Endothelial cell of umbilical vein (primary cell): ENCODE data around the gene SNTA1. TPM values are rescaled to one million over a fixed set of nuclear protein-coding genes. Genes with fewer than 3 reads are reported as not detected.

Experiments
- BruUV-seq: library from RNA; stranded (reverse); fragments of 400-500 nt; replicated peaks from 2 replicates; lab custom pipeline; 2021; lab: Mats Ljungman, UMichigan
- CTCF ChIA-PET: fragments of 300-600, 350-600 bp; sonication (Branson Sonifier 250); formaldehyde crosslinking; loops from one replicate; lab custom pipeline; 2021; ENCODE audit warnings: antibody characterized with exemption, inconsistent platforms; lab: Charles Lee
- POLR2A ChIA-PET: fragments of 300-600, 350-600 bp; sonication (Branson Sonifier 250); formaldehyde crosslinking; loops from one replicate; lab custom pipeline; 2021; ENCODE audit warnings: antibody characterized with exemption, inconsistent platforms; lab: Charles Lee
- DNase-seq: peaks from one replicate; pipeline ENCODE4 v3.0.0-alpha.2; 2011; ENCODE audit warnings: low read depth, low spot score
- FAIRE-seq: peaks from 2 replicates; lab custom pipeline; 2011; peaks lifted over from hg19 to GRCh38; lab: Jason Lieb, UNC
- H2AFZ ChIP-seq: 2 replicates; pipeline ENCODE4 v1.6.0; 2012; ENCODE audit warnings: low read depth, low read length, control low read depth, inconsistent platforms
- H3K27ac ChIP-seq: 2 replicates; pipeline ENCODE4 v1.5.1; 2011; ENCODE audit warnings: low read depth, mild to moderate bottlenecking, control low read depth, low read length, moderate library complexity; ENCODE audit not compliant: insufficient read depth
- H3K27me3 ChIP-seq, 2 experiments: 2 replicates each; pipeline versions ENCODE4 v1.6.0 to v1.6.1; 2011; ENCODE audit warnings: low read length in 2 of 2, mixed read lengths in 1 of 2; ENCODE audit not compliant: control insufficient read depth in 2 of 2, insufficient read depth in 2 of 2
- H3K36me3 ChIP-seq, 2 experiments: 2 replicates in 1 of 2; 3 replicates in 1 of 2; pipeline ENCODE4 v1.5.1; 2011; ENCODE audit warnings: low read length in 2 of 2, mild to moderate bottlenecking in 1 of 2, moderate library complexity in 1 of 2; ENCODE audit not compliant: control insufficient read depth in 2 of 2, insufficient read depth in 2 of 2; ENCODE audit errors: extremely low read depth in 1 of 2
- H3K4me1 ChIP-seq: 3 replicates; pipeline ENCODE4 v1.5.1; 2011; ENCODE audit warnings: mild to moderate bottlenecking, low read length; ENCODE audit not compliant: control insufficient read depth, insufficient read depth; ENCODE audit errors: extremely low read depth
- H3K4me2 ChIP-seq: 2 replicates; pipeline ENCODE4 v1.6.1; 2011; ENCODE audit warnings: low read length, control low read depth, mixed read lengths; ENCODE audit not compliant: insufficient read depth
- H3K4me3 ChIP-seq, 3 experiments: fragments of 200-600 bp in 1 of 3; sonication (generic), shearing (Covaris generic) in 1 of 3; replicated peaks in 1 of 3; 2 replicates each; pipeline ENCODE4 v1.5.1; 2011 to 2016; ENCODE audit warnings: control low read depth in 3 of 3, low read length in 3 of 3, mild to moderate bottlenecking in 2 of 3, inconsistent platforms in 1 of 3, low read depth in 1 of 3, moderate library complexity in 1 of 3; ENCODE audit not compliant: insufficient read depth in 1 of 3
- H3K79me2 ChIP-seq: 2 replicates; pipeline ENCODE4 v1.6.0; 2012; ENCODE audit warnings: low read length, inconsistent platforms; ENCODE audit not compliant: control insufficient read depth, insufficient read depth
- H3K9ac ChIP-seq: replicated peaks from 2 replicates; pipeline ENCODE3; 2011; ENCODE audit warnings: low read length, control low read depth; ENCODE audit not compliant: insufficient read depth; ENCODE audit errors: extremely low read depth
- H3K9me1 ChIP-seq: replicated peaks from 3 replicates; pipeline ENCODE4 v1.6.0; 2011; ENCODE audit warnings: mild to moderate bottlenecking, low read length; ENCODE audit not compliant: control insufficient read depth, insufficient read depth; ENCODE audit errors: extremely low read depth
- H3K9me3 ChIP-seq: replicated peaks from 2 replicates; pipeline ENCODE4 v1.5.1; 2012; ENCODE audit warnings: low read length, inconsistent platforms; ENCODE audit not compliant: control insufficient read depth, insufficient read depth
- H4K20me1 ChIP-seq: replicated peaks from 2 replicates; pipeline ENCODE3; 2011; ENCODE audit warnings: mild to moderate bottlenecking, low read length; ENCODE audit not compliant: control insufficient read depth, insufficient read depth; ENCODE audit errors: extremely low read depth
- EZH2 ChIP-seq: IDR thresholded peaks from 2 replicates; pipeline ENCODE4 v1.6.1; 2012; ENCODE audit warnings: borderline replicate concordance, low read depth, mild to moderate bottlenecking, moderate library complexity, low read length, inconsistent platforms; ENCODE audit not compliant: severe bottlenecking
- FOS ChIP-seq: IDR thresholded peaks from 2 replicates; pipeline ENCODE4 v1.6.1; 2011; ENCODE audit warnings: mild to moderate bottlenecking, low read length, moderate library complexity, borderline replicate concordance; ENCODE audit not compliant: insufficient read depth
- GATA2 ChIP-seq: IDR thresholded peaks from 2 replicates; pipeline ENCODE4 v1.7.0; 2011; ENCODE audit warnings: low read depth, mild to moderate bottlenecking, moderate library complexity, mixed read lengths, low read length; ENCODE audit not compliant: insufficient read length, insufficient read depth
- JUN ChIP-seq: IDR thresholded peaks from 2 replicates; pipeline ENCODE4 v1.6.1; 2011; ENCODE audit warnings: borderline replicate concordance, low read depth; ENCODE audit not compliant: insufficient read length, insufficient read depth
- MAX ChIP-seq: IDR thresholded peaks from 2 replicates; pipeline ENCODE4 v1.6.1; 2011; ENCODE audit not compliant: insufficient read depth, insufficient read length
- MYC ChIP-seq: IDR thresholded peaks from one replicate; pipeline ENCODE4 v1.6.1; 2011; ENCODE audit warnings: mild to moderate bottlenecking, low read depth, low read length
- POLR2A ChIP-seq: IDR thresholded peaks from 2 replicates; pipeline ENCODE4 v1.6.1; 2012; ENCODE audit warnings: low read depth, mild to moderate bottlenecking, control low read depth, low read length
- POLR2AphosphoS5 ChIP-seq: IDR thresholded peaks from 2 replicates; pipeline ENCODE4 v1.6.1; 2012; ENCODE audit warnings: low read depth, mild to moderate bottlenecking, control low read depth, low read length, moderate library complexity; ENCODE audit not compliant: insufficient read depth
- dilution Hi-C: fragments of 300-500 bp; cut with MboI; formaldehyde crosslinking; loops from one replicate; pipeline ENCODE4 v1.15.0; 2019; ENCODE audit warnings: low sequenced_read_pairs; ENCODE audit not compliant: extremely low pct_ligation_motif_present
- intact Hi-C: fragments of 100-400 bp; cut with micrococcal nuclease; formaldehyde crosslinking; loops from one replicate; pipeline ENCODE4 v1.10.0; 2022
- polyA plus RNA-seq, 4 experiments: library from polyadenylated mRNA; depleted of rRNA in 3 of 4; stranded (reverse) in 3 of 4; unstranded in 1 of 4; fragments of >200 nt; gene quantifications; 2 replicates each; pipeline versions ENCODE4 v1.2.1 to v1.2.3, GENCODE V29; 2011 to 2012; ENCODE audit warnings: missing spikeins in 1 of 4
- total RNA-seq: library from RNA; stranded (reverse); gene quantifications from 2 replicates; pipeline ENCODE4 v1.2.3, GENCODE V29; 2021
- TF ChIP-seq, protein P1 (sequence below), 2 donors: IDR thresholded peaks; 1 replicate in 1 of 2; 2 replicates in 1 of 2; pipeline ENCODE4 v1.5.1; 2011; ENCODE audit warnings: low read length in 2 of 2, mild to moderate bottlenecking in 2 of 2, moderate library complexity in 2 of 2, control low read depth in 1 of 2, inconsistent platforms in 1 of 2, low read depth in 1 of 2; ENCODE audit not compliant: insufficient read depth in 1 of 2; ENCODE audit errors: extremely low read depth in 1 of 2

SNTA1 gene
- total and polyA plus RNA-seq, 2 donors (not counting 3 experiments of a cell fraction or from before 2014, with no cell fraction given) = 5.2 to 6.0 TPM

- no peak overlapping the region for H3K27ac ChIP-seq
- H2AFZ ChIP-seq = no peak overlapping the region
- no peaks in the 10 kb centered on the region for H3K4me1 ChIP-seq
- dilution Hi-C loops (no loop called here), intact Hi-C loops (no loop called here)
- H3K79me2 ChIP-seq = no peaks in the 10 kb centered on the region
- no peak overlapping the region for H3K4me3 ChIP-seq
- H3K36me3 ChIP-seq = no peaks in the 10 kb centered on the region
- DNase-seq = no peak
- H4K20me1 ChIP-seq = no peaks in the 10 kb centered on the region
- no TSS peak for BruUV-seq
- H3K9me3 ChIP-seq = no peaks in the 10 kb centered on the region
- FAIRE-seq = no peak
- H3K9me1 ChIP-seq = no peaks in the 10 kb centered on the region
- ChIA-PET POLR2A (no interaction called here), CTCF (interaction anchor here (0.9 to 1.0 kb wide), 2 partner anchors 16 to 582 kb away, joined by 3 read pairs; no protein-coding TSS in a partner anchor)
- H3K9ac ChIP-seq = no peak overlapping the region
- H3K27me3 ChIP-seq = no peaks in the 10 kb centered on the region
- TF ChIP-seq, protein P1, sequence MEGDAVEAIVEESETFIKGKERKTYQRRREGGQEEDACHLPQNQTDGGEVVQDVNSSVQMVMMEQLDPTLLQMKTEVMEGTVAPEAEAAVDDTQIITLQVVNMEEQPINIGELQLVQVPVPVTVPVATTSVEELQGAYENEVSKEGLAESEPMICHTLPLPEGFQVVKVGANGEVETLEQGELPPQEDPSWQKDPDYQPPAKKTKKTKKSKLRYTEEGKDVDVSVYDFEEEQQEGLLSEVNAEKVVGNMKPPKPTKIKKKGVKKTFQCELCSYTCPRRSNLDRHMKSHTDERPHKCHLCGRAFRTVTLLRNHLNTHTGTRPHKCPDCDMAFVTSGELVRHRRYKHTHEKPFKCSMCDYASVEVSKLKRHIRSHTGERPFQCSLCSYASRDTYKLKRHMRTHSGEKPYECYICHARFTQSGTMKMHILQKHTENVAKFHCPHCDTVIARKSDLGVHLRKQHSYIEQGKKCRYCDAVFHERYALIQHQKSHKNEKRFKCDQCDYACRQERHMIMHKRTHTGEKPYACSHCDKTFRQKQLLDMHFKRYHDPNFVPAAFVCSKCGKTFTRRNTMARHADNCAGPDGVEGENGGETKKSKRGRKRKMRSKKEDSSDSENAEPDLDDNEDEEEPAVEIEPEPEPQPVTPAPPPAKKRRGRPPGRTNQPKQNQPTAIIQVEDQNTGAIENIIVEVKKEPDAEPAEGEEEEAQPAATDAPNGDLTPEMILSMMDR (IDR thresholded peaks at IDR 0.05; ENCODE audit: extremely low read depth in 1 of 2, insufficient read depth in 1 of 2, low read depth in 1 of 2, low read length in 2 of 2) = no peak
- no peak for TF ChIP-seq GATA2
- TF ChIP-seq MYC = no peak
- TF ChIP-seq EZH2 = no peak
- no peak for TF ChIP-seq POLR2A
- TF ChIP-seq POLR2AphosphoS5 = no peak
- TF ChIP-seq MAX = no peak
- no peak for TF ChIP-seq FOS
- TF ChIP-seq JUN = no peak
- H3K4me2 ChIP-seq = no peak overlapping the region
These were observed 9.1 kb downstream of the SNTA1 start for GRCh38 chr20:33434434-33434833.
